Left cardiac atrium (tissue), 4 donors: ENCODE measurements around the gene DNAH8. TPM values are rescaled to one million over a fixed set of nuclear protein-coding genes. Genes with fewer than 3 reads are reported as not detected.
"Not testable (repeated sequence)": the region's sequence is repeated elsewhere in the genome, so short reads cannot be mapped to it uniquely, and the experiment has no call there.

Source experiments
- ATAC-seq, 2 donors: fragments of 200-7000 bp; cut with Tn5 transposase; one replicate each; pipeline ENCODE4 v1.9.1; 2020; ENCODE audit warnings: mild to moderate bottlenecking in 2 of 2, moderate library complexity in 2 of 2
- DNase-seq: peaks from one replicate; pipeline ENCODE4 v3.0.0-alpha.2; 2020
- intact Hi-C, 2 donors: fragments of 100-400 bp; cut with DNase I; formaldehyde crosslinking; loops; one replicate each; pipeline versions ENCODE4 v1.14.1 to v1.15.1; 2022 to 2023
- total RNA-seq, 2 donors: library from RNA; stranded (reverse); fragmentation: NEBNext Ultra II Directional; extraction: Animal tissue kit (Norgen Biotek cat#: 25700); gene quantifications; one replicate each; pipeline ENCODE4 v1.2.1, GENCODE V29; 2021
- donor health status: DM: no; HTN: yes; CAD: no.
- donor health status: DM: no; HTN: yes; CAD: no; lungs with severe emphysema.
- donor health status: DM: yes; HTN: yes; CAD: no.
- donor health status: Dilated cardiomyopathy.

The DNAH8 gene
- total RNA-seq, 2 donors from 2014 or later: not detected

DNA sequence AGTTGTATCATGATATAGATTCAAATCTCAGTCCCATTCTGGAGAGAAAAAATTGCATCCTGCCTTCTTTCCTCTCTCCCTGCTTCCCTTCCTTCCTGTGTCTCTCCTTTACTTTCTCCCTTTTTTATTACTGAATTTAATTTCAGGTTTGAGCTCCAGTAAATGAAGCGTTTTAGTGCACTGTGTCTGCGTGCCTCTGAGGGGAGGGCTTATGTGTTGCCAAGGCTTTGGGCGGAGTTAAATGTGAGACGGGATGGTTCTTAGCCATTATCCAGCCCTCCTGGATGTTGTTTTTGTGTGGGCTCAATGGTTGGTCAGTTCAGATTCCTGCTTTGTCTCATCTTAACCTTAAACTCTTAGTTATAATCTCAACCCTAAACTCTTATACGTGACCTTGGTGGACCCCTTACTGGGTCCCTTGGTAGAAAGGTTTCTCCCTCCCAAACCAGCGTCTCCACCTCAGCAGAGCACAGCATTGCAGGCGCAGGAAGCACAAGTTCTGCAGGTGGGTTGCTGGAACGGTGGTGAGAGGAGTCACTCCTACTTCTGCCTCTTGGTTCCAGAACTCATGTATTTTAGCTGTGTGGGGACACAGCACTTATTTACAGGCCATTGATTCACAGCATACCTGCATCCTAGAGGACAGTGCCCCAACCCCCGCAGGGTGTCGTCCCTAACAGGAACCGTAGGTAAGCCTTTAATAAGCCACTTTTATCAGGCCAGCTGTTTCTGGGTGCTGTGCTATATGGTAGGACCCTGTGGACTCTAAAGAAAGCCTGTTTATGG, 68.5 kb downstream of the DNAH8 start:
- DNase-seq: no peak
- intact Hi-C loops: no loop called here
- ATAC-seq: no peak

GRCh38 chr6:38784506-38785235, 69.6 kb downstream of the DNAH8 start:
- intact Hi-C loops: no loop called here
- ATAC-seq (no peak), DNase-seq (no peak)

DNA sequence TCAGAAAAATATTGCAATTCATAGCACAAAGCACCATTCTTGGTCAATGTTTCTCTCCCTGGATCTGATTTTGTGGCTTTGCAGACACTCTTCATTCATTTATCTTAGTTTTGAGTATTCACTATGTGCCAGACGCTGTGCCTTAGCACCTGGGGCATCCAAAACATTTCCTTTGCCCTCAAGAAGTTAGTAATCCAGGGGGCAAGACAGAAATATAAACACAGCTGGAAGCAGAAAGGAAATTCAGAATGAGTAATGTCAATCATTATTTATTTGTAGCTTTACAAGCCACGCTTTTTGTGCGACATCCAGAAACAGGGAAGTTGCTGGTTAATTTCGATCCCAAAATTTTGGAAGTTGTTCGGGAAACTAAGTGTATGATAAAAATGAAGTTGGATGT, 71.4 kb downstream of the DNAH8 start:
- intact Hi-C loops: no loop called here
- ATAC-seq (no peak), DNase-seq (no peak)

DNA sequence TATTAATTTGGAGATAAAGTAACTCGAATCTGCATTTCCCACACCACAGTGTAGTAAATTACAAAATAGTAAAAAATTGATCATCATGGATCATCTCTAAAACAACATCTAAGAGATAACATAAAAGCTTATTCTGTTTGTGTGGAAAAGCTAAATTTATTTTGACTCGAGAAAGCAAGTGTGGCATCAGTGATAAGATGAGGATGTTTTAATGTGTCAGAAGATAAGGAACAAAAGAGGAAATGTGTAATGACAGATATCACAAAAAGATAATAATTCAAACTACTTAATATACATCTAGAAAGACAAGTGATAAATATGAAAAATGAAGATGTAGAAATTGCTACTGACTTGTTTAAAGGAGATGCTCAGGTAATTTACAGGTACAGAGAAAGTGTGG, 74.1 kb downstream of the DNAH8 start:
- ATAC-seq: no peak
- no peak for DNase-seq
- intact Hi-C loops: no loop called here

DNA sequence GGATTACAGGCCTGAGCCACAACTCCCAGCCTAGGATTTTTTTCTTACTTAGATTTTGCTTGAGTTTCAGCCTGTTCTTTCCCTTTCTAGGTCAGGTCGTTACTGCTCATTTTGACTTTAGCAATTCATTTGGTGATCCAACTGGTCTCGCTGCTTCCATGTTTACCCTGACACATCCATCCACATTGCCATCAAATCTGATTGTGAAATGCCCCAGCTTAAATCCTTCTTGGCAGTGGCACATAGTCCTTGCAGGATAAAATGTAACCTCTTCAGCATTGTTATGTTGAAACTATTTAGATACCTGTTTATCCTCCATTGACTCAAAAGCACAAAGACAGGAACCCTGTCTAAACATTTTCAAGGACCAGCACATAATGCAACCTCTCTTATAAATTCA, 77.2 kb downstream of the DNAH8 start:
- no peak for DNase-seq
- ATAC-seq: no peak
- intact Hi-C loops: no loop called here

GRCh38 chr6:38794682-38795081, 79.6 kb downstream of the DNAH8 start:
- DNase-seq (no peak), ATAC-seq (no peak)

GRCh38 chr6:38796006-38796405, 80.9 kb downstream of the DNAH8 start:
- intact Hi-C loops: no loop called here
- DNase-seq (no peak), ATAC-seq (no peak)

More at GRCh38 chr6:38794682-38795081, 79.6 kb downstream of the DNAH8 start:
- intact Hi-C loops: no loop called here

DNA sequence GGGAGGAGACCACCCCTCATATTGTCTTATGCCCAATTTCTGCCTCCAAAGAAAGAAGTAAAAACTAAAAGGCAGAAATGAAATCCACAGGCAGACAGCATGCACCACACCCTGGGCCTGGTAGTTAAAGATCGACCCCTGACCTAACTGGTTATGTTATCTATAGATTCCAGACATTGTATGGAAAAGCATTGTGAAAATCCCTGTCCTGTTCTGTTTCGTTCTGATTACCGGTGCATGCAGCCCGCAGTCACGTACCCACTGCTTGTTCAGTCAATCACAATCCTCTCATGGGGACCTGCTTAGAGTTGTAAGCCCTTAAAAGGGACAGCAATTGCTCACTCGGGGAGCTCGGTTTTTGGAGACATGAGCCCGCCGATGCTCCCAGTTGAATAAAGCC, 81.3 kb downstream of the DNAH8 start:
- ATAC-seq, intact Hi-C loops: not testable (repeated sequence)

DNA sequence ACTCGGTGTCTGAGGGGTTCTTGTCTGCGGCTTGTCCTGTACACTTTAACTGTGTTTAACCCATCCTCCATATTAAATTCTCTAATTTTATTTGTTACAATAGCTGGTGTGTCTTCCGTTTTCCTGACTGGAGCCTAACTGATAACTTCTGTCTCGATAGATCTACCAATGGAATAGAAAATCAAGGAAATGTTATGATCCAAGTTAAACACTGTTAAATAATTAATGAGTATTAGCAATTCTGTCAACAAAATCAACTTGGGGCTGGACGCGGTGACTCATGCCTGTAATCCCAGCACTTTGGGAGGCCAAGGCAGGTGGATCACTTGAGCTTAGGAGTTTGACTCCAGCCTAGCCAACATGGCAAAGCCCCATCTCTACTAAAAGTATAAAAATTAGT, 81.7 kb downstream of the DNAH8 start:
- intact Hi-C loops: no loop called here
- DNase-seq (no peak), ATAC-seq (no peak)

More for the DNA sequence above, 81.3 kb downstream of the DNAH8 start:
- DNase-seq: not testable (repeated sequence)

GRCh38 chr6:38797391-38797790, 82.3 kb downstream of the DNAH8 start:
- DNase-seq: no peak
- intact Hi-C loops: no loop called here
- ATAC-seq: no peak

DNA sequence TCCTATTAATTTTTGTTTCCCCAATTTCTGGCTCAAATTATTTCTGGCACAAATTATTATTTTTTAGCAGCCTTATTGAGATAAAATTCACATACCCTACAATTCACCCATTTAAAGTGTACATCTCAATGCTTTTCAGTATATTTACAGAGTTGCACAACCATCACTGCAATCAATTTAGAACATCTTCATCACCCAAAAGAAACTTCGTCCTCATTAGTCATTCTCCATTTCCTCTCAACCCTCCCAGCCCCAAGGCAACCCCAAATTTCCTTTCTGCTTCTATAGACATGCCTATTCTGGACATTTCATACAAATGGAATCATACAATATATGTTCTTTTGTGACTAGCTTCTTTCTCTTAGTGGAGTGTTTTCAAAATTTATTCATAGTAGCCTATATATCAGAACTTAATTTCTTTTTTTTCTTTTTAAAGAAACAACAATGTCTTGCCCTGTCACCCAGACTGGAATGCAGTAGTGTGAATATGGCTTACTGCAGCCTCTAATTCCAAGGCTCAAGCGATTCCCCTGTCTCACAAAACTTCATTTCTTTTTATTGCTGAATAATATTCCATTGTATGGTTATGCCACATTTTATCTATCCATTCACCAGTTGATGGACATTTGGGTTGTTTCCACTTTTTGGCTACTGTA, 84.5 kb downstream of the DNAH8 start:
- intact Hi-C loops: no loop called here
- DNase-seq (no peak), ATAC-seq (no peak)

- DNase-seq: no peak
- intact Hi-C loops: no loop called here
- no peak for ATAC-seq
These were observed 86.2 kb downstream of the DNAH8 start for GRCh38 chr6:38801305-38801704.

GRCh38 chr6:38802497-38802896, 87.4 kb downstream of the DNAH8 start:
- intact Hi-C loops: no loop called here
- DNase-seq (no peak), ATAC-seq (no peak)

GRCh38 chr6:38803129-38803528, 88.0 kb downstream of the DNAH8 start:
- intact Hi-C loops: no loop called here
- no peak for ATAC-seq
- no peak for DNase-seq

DNA sequence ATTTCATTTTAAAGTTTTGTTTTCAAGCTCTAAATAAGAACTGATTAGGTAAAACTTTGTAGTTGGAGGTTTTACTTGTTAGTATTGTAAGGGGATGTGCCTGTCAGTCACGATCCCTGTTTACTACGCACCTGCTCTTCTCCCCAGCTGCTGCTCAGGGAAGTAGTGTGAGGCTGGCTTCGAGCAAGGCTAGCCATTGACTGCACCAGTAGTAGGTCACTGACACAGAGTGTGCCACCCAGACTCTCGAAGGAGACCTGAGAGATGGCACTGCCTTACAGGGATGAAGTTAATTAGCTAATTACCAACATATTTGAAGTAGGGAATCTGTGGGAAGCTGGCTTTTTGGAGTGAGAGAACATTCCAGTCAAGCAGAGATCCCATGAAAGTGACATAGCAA, 89.2 kb downstream of the DNAH8 start:
- no peak for DNase-seq
- intact Hi-C loops: no loop called here
- no peak for ATAC-seq

DNA sequence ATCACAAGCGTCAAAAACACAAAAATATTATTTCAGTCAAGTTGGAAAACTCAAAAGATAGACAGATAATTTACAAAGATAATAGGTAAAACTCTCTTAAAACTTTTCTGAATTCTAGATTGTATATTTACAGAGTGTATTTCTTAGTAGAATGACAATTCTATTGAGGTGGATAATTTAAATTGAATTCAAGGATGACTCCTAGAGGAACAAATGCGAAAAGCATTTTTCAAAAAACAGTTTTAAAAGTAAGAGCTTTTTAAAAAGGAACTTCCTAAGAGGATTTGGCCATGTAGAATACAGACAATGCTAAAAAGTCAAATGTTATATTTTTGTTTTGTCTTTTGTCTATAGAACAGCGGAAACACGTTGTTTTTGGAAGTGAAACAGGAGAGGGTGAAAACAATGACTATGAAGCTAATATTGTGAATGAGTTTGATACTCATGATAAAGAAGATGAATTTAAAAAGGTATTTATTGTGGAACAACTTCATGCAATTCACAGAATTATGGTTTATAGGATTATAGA, 90.1 kb downstream of the DNAH8 start:
- no peak for ATAC-seq
- DNase-seq: no peak
- intact Hi-C loops: no loop called here

GRCh38 chr6:38805692-38806091, 90.6 kb downstream of the DNAH8 start:
- intact Hi-C loops: no loop called here
- DNase-seq: no peak
- no peak for ATAC-seq

DNA sequence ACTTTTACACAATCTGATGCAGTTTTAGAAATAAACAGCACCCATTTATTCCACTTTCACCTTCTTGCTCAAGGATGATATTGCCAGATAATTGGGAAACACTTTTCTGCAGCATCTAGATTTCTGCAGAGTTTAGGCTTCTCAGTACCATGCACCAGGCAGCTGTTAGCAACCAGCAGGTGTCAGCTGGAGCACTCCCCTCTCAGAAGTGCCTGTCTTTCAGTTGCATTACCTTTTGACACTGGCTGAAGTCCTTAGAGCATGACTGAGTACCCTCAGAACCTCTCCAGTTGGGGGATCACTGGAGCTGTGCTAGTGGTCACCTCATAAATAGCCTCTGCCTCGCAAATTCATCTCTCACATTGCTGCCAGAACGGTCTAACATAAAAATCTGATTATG, 91.2 kb downstream of the DNAH8 start:
- no peak for DNase-seq
- no peak for ATAC-seq
- intact Hi-C loops: no loop called here

GRCh38 chr6:38806833-38807232, 91.7 kb downstream of the DNAH8 start:
- intact Hi-C loops: no loop called here
- ATAC-seq (no peak), DNase-seq (no peak)

- intact Hi-C loops: no loop called here
- no peak for DNase-seq
- ATAC-seq: no peak
These were observed 92.9 kb downstream of the DNAH8 start for GRCh38 chr6:38808039-38808438.
